ENCODE results near the gene CELF2.

The CELF2 gene

DNA sequence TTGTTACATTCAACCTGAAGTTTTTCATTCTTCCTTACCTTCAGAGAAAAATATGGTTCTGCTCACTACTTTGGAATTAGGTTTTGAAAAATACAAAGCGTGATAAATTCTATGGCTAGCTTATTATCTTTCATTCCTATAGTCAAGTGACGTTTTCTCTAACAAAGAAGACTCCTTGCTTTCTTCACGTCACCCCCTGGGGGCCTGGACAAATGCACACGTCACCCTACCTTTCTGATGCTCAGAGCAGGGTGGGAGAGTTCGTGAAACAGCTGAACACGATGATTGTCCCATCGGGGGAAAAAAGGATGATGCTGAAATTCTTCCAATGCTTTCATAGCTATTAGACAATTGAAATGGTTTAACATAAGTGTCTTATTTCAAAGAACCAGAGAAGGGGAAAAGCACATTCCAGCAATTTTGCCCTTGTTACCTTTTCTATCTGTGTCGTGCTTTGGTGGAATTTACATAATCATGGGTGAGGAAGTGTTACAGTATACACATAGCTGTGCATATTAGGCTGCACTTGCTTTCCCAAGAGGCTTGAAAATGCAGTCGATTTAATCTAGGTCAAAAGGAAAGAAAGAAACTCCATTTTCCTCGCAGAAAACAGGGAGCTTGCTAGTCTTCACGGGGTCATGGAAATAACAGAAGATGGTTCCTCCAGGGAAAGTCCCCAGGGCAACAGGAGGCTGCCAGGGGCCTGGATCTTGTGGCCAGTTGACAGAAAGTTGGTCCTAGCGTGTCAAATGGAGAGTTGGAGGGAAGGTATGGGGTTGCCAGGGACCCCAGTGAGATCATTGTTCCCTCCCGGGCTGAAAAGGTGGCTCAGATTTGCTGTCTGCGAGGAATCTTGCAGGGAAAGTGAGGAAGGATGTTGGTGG lies 189.2 kb downstream of the CELF2 start:
- no peak for DNase-seq

DNA sequence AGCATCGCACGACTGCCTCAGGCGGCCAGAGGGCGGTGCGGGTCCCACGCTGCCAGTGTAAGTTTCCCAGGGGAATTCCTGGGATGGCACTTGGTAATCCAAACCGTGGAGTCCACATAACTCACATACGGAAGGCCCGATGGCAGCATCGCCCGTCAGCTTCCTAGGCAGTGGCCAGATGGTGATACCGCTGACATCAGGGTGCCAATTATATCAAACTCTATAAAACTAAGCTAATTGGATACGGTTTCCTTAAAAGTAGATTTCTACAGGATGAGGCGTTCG lies 189.8 kb downstream of the CELF2 start:
- DNase-seq = no peak

DNA sequence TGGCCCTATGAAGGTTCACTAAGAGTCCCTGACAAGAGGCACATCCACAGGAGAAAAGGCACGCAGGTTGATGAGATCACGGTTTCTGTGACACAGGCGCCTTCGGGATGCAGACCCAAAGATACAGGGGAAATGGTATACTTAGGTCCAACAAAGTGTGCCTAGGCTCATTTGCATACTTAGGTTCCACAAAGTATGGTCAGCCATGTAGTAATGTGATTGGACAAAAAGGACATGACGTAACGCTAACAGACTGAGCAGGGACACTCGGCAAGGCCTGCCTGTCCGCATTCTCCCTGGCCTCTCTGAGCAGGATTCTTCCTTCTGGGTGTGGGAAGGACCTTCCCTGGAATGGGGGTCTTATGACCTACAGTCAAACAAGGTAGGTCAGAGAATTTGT lies 190.6 kb downstream of the CELF2 start:
- DNase-seq = no peak

DNA sequence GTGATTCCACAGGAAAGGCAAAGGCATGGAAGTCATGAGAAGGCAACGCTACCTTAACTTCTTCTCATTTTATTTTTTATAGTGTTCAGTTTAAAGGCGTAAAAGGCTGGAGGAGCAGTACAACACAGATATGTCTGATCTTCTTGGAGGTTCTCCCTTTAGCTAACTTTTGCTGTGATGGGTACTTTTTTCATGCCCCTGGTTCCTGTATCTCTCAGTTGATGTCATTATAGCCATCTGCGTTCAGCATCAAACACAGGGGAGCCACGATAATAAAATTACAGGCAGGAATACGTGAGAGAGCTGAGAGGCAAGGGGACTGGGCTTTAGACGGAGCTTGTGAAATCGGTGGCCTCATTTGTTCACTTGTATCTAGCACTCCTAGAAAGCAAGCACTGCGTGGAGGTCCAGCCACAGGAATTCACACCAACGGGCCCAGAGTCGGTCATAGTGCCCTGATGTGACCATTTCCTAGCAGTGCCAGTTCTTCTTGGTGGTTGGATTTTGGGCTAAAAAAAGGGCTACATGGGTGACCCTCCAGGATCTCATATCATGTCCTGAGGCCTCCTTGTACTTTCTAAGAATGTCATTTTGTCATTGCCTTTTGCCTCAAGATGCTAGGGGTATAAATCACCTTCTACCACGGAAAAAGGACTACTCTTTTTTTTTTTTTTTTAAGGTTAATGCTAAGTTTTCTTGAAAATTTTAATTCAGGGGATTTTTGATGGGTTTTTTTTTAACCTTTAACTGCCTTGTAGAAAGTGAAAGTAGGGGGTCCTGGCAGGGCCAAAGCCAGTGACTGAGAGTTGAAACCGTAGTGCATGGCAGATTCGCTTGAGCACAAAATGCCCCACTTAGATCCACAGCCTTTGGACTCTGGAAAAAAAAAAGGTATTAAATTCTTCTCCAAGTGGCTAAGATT lies 191.5 kb downstream of the CELF2 start:
- no peak for DNase-seq

DNA sequence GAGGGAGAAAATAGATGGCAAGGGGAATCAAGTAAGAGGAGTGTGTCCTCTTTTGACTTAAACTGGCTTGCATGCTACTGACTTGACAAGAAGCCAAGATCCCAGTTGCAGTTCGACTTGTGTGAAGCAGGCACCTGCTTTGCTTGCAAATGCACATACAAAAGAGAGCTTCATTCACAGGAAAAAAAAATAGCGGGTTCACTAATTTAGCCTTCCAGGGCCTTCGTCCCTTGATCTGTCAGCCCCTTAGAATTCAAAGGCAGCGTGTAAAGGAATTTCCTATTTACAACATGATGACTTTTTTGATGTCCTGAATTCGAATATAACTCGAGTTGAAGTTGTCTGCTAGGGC lies 192.1 kb downstream of the CELF2 start:
- no peak for DNase-seq

DNA sequence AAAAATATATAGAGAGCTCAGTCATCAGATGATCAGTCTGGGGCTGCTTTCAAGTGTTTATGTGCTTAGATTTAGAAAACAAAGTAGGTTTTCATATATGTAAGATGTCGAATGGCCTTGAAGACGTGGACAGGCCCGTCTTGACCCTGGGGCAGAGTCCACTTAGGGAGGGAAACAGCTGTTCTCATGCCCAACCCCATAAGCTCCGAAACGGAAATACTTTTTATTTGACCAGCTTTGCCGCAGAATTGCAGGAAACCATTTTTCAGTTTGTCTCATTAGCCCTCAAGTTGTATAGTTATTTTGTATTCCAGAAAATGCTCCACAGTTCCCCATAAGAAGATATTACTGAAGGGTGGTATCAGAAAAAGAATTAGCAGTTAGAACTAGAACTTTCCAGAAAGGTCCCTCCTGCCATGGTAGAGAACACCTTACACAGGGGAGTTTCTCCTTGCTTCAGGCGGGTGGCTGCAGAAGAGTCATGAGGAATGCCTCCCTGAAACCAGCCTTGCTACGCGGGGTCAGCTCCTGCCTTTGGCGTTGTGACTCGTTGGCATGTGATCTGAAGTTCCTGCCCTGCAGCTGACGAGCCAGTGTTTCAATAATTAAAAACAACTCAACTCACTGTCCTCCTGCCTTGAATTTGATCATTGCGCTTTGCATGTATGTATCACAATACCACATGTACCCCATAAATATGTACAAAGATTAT lies 192.7 kb downstream of the CELF2 start:
- no peak for DNase-seq

DNA sequence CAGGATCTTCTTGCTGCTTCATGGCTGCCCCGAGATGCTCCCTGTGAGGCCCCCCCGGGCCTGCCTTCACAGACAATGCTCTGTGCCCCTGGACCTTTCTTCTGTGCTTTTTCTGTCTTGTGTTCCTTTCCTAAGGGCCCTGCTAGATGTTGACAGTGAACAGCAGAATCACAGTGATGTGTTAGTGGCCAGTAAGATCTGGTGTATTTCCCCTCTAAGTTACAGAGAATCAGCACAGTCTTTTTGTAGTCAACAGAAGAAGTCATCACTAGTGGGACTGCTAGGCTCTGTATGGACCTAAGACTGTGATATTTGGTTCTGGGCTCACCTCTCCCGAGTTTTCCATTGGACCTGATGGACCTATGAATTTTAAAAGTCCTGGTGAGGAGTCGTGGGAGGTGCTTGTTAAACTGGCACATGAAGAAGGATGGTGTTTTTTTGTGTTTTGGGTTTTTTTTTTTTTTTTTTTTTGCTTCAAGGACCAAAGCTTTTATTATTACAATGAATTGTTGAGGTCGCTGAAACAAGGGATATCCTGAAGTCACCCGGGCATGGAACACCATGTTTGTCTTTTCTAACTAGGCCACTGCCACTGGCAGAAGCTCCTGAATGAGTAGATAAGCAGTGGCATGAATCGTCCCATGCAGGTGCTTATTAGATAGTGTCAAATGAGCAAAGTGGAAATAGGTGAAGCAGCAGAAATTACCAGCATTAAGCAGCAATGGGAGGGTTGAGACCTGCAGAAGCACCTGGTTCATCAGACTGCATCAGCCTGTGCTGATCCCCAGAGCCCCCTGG lies 194.8 kb downstream of the CELF2 start:
- no peak for DNase-seq

DNA sequence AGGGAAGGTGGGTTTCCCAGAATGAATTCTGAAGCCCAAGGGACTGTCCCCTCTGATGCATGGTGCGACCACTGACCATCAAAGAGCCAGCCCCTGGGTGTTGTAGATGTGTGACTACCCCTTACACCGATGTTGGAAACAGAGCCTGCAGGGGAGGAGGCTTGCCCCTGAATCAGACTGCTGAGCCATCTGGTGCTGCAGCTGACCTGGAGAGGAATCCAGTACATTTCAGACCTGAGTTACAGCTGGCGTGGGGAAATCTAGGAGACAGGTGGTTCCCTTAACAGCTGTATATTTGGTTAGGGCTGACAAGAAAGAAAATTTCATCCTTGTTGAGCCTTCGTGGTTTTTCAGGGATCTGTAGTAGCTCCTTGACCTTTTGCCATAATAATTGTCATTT lies 195.5 kb downstream of the CELF2 start:
- DNase-seq = no peak

DNA sequence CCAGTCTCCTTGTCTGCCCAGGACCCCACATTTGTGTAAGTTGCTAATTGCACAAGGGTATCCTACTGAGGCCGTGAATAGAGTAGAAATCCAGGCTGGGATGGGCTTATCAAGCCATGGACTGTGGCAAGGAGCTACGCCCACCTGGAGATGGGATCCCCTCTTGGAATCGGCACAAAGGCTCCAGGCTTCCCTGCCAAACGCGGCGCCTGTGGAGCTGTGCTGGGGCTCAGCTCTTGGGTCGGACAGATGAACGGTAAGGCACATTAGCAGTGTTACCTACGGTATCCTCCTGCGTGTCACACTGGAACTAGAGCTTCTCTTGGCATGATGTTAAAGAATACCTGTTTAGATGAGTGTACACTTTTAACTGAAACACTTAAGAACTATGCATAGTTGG lies 196.7 kb downstream of the CELF2 start:
- DNase-seq = no peak

DNA sequence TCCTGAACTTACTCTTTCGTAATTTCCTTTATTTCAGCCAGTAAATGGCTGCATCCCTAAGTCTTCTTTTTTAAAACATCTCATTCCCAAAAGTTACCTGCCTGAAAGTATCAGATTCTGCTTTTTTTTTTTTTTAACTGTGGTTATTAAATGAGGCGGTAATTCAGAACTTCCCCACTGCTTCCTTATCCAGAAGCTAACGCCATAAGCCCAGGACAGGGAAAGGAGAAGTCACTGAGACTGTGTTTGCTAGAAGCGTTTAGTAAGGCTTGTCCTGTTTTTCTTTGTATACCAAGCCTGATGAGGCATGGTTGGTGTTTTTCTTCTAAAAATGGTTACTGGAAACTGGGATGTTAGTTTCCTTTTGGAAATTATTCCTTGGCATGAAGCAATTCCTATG lies 197.8 kb downstream of the CELF2 start:
- no peak for DNase-seq

DNA sequence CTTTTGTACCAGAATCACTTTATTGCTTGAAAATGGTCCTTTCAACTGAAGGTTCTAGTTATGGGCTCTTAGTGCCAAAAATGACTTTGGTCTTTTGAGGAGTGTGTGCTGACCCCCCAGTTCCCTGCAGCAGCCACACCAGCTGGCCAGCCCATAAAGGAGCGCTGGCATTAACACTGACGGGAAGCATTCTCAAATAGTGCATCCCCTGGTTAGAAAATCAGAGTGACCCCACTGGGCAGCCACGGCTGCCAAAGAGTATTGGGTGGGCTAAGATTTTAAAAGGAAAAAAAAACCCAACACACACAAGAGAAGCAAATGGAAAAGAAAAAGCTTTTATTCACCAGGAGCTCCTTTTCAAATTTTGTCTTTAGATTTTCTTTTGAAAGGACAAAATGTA lies 199.8 kb downstream of the CELF2 start:
- DNase-seq = no peak

DNA sequence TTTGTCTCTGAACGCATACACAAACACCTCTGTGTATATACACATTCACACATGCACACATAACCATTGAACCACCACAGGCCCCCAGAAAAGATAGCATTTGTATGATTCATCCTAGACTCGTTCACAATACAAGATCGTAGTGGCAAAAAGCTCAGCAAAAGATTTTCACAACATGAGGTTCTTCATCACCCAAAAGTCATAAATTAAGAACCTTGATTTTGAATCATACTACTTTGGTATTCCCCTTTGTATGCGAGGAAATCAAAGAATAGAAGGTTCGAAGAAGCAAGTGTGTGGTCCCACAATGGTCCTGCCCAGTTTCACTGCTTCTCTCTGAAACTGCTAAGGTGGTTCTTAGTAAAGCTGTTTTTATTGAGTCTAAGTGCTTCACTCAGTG lies 200.7 kb downstream of the CELF2 start:
- DNase-seq = no peak

DNA sequence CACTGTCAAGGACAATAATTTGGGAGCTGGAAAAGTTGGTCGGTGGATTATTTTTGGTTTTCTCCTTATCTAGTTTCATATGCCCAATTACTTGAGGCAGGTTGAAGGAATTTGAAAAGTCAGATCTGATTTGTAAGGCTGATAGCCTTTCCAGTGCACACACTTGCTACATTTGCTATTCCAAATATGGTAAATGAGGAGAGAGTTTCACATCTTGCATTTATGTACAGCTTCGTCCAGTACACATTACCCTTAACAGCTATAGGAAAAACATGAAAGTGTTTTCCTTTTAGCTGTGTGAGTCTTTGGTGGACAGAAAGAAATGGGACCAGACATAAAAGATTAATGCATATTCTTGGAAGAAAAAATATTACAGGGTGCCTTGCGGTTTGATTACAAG lies 201.8 kb downstream of the CELF2 start:
- no peak for DNase-seq

DNA sequence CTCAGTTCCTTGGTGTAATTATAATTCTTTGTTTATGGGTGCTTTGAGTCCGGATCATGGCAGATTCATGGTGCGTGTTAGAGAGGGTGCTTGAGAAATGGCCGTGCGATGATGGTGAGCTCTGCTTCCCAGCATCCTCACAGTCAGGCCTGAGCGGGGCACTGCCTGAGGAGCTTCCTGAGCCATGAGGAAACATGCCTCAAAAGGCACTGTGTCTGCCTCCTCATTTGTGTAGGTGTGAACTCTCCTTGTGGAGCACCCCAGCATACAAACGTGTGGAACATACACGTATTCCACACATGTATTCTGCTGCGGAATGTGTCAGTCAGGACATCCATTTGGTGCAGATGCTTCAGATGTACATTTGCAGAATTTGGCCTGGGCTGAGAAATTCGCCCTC lies 205.4 kb downstream of the CELF2 start:
- no peak for DNase-seq

DNA sequence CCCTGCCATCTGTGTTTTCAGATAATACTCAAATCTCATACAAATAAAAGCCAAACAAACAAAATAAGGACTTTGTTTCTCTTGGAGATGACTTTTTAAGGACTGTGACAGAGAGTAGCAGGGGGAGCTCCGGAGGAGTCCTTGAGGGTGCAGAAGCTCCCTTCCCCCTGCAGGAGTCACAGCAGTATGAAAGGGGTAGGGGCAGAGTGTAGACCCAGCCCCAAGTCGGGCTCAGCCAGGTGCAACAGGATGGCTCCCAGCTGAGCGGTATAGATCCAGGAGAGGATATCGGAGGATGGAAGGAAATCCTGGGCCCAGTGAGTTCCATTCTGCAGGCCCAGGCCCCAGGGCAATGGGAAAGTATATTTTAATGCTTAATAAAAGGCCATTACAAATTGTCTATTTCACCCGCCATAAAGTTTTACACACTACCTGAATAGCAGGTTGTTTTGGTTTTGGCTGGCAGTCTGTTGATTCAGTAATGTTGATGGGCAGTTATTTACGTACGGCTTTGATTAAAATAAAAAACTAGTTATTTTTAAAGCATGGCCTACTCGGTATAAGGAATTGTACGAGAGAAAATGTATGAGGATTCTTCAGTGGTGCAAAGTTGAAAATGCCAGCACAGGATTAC lies 206.0 kb downstream of the CELF2 start:
- DNase-seq = no peak

DNA sequence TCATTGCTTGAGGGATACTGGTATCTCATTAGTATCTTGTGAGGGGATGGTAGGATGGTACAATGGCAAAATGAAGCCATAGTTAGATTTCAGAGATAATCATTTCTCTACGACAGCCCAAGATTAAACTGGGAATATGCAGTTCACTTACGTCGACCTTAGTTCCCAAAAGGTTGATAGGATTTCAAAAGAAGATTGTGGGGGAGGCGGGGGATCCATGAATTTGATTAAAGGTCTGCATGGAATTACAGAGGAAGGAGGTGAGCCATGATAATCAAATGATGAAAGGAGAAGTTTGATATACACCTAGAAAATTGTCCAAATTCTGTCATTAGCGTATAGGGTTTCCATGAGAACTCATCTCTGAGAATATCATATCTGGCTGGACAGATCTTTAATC lies 206.6 kb downstream of the CELF2 start:
- no peak for DNase-seq

DNA sequence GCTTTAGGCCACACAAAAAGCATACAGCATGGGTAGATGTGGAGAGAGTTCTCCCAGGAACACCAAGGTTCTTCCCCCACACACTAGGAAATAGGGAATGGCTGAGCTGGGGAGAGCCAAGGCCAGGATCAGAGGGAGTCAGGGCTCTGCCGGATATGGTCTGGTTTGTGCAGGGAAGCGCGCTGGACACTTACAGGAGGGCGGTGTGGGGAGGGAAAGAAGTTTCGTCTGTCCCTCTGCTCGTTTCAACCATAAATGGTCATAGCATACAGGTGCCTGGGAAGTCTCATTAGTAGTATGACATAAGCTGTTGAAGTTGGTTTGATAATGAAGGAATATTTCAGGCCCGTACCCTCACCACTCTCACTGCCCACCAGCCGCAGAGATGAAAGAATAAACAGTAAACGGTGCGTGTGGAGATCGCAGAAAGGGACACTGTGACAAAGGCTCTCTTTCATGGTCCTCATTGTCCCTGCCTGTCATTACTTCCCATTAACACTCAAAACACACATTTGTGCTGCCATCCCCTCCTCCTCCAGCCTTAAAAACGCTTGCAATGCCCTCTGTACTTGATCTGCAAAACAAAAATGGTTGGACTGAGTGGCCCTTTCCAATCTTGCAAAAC lies 207.2 kb downstream of the CELF2 start:
- no peak for DNase-seq

DNA sequence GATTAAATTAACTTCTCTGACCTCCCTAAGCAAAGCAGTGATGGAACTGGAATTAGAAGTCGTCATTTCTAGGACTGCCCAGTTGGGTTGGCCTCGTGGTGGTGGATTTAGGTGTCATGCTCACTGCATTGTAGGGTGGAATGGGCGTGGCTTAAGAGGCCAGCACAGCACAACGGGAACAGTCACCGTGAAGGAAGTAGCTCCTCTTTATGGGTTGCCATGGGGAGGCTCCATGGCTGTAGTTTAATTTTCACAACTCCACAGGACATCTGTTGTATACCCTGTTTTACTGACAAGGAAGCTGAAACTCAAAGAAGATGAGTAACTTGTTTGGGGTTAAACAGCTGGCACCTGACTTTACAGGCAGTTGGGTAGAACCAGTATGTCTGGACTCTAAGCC lies 208.3 kb downstream of the CELF2 start:
- peak in 1 of 3 experiments; percentile 19 for DNase-seq

DNA sequence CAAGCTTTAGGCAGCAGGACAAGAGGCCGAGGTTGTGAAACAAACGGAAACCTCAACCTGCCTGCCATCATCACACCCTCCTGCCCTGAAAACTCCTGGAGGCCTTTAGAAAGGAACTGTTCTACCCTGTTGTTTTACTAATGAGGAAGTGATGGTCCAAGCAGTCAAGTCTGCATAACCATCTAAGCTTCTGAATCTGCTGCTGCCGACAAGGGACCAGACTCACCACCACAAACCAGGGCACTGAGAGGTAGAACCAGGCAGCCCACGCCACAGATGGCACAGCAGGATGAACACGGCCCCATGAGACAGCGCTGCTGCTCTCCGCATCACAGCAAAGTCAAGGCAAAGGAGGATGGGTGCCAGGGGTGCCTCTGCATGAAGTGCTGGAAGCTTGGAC lies 209.4 kb downstream of the CELF2 start:
- DNase-seq = no peak

DNA sequence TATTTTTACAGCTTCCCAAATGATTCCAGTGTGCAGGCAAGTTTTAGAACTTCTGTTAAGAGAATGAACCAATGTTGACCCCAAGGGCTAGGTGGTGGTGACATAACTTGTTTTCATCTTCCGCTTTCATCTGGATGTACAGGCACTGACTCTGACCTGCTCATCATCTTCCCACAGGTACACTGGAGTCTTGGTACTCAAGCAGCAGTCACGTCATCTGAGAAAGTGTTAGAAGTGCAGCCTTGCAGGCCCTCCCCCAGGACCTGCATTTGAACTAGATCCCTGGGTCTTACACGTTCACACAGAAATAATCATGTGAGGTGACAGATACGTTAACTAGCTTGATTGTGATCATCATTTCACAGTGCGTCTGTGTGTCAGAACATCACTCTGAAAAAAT lies 212.2 kb downstream of the CELF2 start:
- no peak for DNase-seq

DNA sequence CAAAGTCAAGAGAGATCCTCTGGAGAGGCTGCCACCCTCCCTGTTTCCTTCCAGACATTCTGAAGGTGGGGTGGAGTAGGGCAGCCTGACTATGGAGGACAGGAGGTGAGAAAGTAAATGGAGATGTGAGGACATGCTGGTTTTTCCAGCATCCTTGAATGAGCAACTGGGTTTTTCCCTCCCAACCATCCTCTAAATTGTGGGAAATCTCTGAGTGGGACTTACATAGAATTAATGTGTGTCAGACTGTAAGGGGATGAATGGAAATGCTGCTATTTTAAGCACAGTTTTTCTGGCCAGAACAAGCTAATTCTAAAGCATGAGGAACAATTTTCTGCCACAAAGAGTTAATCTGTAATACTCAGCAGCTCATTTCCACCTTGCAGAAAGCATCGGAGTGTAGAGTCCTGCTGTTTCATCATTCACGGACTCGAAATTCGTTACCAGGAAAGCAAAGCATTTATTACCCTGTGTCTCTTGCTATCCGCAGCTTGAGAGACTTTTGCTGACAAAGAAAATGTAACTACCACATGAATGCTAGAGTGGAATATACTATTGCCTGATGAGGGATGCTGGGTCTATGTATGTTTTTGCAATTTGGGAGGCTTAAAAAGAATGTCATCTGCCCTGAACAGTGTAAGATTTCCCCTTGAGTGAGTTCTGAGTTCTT lies 213.0 kb downstream of the CELF2 start:
- no peak for DNase-seq

Data from NCI-H1417 (cell line).